HG03342 (cell line): Measurements from ENCODE around the gene FGR.

Experiments
- ATAC-seq: cut with Tn5 transposase; IDR thresholded peaks from one replicate; pipeline ENCODE4 v1.9.1; 2021; ENCODE audit warnings: mild to moderate bottlenecking, moderate library complexity; ENCODE audit not compliant: unreplicated experiment

FGR gene

DNA sequence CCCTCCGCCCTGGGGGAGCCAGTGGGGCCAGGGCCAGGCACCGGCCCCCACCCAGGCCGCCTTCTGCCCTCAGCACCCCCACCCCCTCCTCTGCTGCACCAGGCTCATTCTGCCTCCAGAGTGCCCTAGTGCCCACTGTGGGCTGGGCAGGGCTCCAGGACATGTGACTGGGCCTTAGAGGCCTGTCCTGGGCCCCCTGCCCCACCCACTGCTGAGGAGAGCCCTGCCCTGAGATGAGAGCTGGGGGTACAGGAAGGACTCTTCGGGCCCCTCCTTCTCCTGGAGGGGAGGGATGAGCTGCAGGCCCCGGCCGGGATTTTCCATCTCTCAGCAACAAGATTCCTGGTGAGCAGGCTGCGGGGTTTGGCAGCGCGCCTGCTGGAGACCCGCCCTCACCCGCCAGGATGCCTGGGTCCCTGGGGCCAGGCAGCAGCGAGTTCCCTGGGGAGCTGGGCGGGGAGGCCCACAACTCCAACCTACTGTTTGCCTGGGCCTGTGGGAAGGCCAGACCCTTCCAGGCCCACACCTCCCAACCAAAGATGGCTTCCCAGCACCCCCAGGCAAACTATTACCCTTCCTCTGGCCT lies 45.1 kb downstream of the FGR start:
- ATAC-seq, result no peak

DNA sequence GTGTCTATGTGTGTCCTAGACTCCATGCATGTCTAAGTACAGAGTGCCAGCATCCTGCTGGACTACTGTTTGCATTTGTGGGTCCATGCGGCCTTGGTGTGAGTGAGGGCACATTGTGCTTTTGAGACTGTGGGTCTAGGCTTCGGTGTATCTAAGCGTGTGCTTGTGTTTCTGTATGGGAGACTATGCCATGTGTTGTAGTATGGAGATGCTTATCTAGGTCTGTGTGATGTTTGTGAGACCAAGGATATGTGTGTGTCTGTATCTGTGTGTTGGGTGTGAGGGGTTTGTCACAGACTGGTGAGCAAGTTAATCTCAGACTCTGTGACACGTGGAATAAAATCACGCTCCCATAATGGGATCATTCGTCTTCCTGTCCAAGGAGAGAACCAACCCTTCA lies 45.5 kb downstream of the FGR start:
- ATAC-seq, result no peak

DNA sequence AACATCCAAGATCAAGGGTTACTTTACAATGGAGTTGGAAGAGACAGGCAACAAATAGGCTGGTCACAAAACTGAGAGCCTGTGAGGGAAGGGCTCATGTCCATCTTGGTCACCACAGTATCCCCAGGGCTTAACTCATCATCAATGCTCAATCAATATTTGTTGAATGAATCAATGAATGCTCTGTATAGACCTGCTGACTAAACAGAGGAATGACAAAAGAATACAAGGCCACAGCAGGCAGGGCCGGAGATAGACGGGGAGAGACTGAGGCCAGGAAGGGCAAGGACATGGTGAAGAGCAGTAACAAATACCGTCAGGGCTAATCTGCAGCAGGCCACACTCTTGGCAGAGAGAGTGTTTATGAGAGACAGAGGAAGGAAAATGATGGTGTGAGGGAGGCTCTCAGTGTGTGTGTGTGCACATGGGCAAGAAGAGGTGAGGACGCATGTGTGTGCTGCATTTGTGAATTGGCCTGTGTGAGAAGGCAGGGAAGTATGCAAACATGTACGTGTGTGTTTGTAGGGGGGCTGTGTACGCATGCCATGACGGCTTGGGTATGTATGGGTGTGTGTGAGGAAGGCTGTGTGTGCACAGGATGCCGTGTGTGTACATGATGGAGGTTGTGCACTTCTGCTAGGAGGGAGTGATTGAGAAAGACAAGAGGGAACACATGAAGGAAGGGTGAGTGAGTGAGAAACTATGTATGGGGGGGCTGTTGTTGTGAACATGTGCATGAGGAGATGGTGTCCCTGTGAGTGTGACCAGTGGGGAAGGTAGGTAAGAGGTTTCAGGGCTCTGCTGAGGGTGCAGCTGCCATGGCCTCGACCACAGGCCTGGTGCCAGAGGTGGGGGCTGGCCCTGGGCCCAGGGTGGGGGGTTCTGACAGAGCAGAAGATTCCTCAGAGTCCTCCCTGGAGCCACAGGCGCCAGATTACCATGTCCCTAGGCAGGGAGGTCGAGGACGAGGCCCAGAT lies 46.4 kb downstream of the FGR start:
- ATAC-seq, result no peak

DNA sequence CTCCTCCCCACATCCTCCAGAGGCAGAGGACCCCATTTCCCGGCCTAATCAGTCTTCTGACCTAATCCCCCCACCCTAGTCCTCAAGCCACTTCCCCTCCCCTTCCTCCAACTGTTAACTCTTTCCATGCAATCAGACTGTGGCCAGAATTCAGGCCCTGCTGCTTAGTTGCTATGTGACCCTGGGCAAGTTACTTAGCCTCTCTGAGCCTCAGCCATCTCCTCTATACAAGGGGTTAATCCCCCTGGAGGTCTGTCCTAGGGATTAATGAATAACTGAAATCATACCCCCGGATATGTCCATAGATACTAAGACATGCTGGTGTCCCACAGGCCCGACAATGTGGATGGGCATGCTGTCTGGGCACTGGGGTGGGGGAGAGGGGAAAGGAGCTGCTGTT lies 49.3 kb downstream of the FGR start:
- ATAC-seq, result no peak

- ATAC-seq, result no peak
Observed at GRCh38 chr1:27584453-27584852, 50.5 kb downstream of the FGR start.

DNA sequence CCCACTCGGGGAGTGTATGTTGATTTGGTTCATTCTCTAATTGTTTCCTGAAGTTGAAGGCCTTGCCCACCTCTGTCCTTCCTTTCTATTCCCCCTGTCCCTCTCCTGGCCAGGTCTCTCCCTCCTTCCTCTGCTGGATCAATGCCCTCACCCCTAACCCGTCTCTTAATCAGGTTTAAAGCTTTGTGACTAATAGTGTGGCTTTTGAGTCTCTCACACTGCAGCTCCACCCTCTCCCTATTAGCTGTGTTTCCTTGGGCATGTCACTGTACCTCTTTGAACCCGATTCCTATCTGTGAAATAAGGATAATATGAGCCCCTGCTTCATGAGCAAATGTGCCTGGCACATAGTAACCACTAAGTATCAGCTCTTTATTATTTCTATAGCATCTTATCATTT lies 51.5 kb downstream of the FGR start:
- ATAC-seq, result no peak

- ATAC-seq, result no peak
Observed at GRCh38 chr1:27581823-27582243, 53.2 kb downstream of the FGR start.

DNA sequence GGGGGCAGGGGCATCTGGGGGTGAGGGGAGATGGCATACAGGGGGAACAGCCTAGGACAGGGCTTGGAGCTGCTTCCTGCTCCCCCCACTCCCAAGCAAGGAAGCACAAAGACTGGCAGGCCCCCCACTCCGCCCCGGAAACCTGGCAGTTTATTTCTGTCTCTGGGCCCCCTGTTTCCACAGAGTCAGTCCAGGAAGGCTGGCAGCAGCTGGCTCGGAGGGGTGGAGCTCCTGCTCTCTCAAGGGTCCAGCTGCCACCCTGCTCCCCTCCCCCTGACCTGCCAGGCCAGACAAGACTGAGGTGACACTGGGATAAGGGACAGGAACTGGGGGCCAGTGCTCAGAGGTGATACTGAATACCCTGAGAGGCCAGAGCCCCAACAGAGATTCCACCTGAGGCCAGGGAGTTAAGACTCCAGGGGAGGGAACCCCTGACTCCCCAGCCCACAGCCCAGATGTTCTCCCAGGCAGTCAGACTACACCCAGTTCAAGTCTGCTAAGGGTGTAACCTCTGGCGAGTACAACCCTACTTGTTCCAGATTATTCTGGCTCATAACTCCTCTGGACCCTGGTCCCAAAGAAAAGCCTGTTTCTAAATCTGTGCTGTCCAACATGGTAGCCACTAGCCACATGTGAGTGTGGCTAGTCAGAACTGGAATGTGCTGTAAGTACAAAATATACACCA lies 57.3 kb downstream of the FGR start:
- no peak for ATAC-seq

DNA sequence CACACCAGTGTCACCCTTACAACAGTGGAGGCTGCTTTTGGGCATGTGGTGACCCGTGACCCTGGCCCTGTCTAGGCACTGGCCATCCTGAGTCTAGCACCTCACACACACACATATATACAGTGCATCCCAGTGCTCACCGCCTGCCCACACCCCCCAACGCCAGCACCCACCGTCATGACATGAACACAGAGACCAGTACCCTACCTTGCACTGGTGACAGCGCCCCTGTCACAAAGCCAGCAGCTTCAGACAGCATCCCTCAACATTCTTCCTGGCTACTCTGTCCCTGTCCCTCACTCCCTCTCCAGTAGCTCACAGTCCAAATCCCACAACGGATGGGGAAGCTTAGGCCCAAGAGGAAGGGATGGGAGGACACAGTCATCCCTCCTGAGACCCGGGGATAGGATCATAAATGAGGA lies 58.2 kb downstream of the FGR start:
- ATAC-seq, result no peak

DNA sequence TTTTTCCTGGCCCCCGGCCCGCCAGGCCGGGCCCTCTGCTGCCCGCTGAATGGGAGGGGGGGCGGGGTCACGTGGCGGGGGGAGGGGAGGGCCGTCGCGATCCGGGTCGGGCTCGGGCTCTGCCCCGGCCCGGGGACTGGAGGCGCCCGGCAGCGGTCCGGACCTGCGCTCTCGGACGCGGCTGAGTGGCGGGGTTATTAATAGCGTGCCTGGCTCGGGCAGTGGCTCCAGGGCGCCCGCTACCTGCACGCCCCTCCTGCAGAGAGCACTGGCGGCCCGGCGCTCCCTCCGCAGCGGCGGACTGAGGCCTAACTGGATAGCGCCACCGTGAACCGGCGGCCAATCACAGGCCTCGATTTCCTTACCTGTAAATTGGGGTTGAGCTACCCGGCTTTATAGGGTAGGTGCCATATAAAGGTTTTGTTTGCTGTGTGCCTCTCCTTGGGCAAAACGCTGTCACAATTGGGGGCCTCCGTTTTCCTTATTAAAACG lies 59.1 kb downstream of the FGR start:
- no peak for ATAC-seq

DNA sequence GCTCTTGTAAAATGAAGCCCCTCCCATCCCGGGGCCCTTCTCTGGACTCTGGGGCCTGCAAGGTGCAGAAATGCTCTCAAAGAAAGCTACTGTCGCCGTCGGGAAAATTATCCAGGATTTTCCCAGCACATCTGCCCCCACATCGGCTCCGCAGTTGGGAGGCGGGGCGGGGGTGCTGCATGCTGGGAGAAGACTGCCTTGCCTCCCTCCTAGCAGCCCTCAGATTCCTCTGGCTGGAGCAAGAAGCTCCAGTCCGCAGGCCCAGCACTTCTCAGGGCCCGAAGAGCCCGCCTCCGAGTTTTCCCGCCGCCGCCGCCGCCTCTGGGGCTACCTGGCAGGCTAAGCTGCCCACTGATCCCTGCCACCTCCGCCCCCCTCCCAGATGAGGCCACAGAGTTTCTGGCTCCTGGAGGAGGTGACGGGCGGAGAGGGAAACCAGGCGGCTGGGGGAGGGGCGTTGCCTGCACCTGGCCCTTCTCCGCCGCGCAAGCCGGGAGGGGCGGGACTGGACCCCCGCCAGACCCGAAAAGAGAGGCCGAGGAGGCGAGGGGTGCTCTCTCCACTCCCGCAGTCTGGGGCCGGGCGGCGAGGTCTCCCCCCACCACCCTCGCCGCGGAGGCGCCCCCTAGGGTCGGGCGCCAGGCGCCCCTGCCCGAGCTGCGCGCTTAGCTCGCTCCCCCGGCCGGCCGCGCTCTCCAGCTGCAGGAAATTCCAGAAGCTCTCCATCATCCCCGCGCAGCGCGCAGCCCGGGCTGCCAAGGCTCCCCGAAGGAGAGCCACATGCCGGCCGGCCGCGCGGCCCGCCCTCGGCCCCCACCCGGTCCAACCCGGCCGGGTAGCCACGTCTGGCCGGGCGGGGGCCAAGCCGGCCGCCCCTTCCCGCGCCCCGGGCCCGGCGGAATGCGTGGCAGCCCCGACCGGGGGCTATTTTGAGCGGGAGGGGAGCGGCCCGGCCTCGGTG lies 59.8 kb downstream of the FGR start:
- ATAC-seq, result no peak

DNA sequence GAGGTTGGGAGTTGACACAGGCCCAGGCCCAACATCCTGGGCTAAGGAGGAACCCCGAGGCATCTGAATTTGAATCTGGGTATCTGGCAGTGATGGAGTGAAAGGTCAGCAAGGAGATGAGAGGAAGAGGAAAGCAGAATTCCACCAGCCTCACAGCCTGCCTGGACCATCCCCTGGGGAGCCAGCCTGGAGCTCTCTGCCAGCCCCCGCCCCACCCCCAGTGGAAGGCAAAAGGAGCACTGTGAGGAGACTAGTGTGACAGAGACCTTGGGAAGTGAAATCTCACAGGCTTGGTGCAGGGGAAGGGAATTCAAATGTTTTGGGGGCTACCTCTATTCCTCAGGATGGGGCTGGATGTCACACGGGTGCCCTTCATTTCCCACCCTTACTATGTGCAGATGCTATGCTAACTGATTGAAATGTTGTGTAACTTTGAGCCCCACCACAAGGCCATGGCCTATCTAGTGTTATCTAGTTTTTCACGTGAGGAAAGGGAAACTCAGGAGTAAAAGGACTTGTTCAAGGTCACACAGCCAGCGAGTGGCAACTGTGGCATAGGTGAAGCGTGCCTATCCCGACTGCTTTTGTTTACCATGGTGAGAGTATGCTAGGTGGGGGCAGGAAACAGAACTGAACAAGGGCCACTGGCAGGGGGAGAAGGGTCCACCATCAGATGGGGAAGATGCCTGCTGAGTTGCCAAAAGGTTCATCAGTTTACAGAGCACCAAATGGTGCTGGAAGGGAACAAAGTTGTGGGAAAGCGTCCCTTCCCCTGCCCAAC lies 60.8 kb downstream of the FGR start:
- no peak for ATAC-seq

- ATAC-seq, result no peak
Observed at GRCh38 chr1:27572679-27573426, 62.1 kb downstream of the FGR start.

DNA sequence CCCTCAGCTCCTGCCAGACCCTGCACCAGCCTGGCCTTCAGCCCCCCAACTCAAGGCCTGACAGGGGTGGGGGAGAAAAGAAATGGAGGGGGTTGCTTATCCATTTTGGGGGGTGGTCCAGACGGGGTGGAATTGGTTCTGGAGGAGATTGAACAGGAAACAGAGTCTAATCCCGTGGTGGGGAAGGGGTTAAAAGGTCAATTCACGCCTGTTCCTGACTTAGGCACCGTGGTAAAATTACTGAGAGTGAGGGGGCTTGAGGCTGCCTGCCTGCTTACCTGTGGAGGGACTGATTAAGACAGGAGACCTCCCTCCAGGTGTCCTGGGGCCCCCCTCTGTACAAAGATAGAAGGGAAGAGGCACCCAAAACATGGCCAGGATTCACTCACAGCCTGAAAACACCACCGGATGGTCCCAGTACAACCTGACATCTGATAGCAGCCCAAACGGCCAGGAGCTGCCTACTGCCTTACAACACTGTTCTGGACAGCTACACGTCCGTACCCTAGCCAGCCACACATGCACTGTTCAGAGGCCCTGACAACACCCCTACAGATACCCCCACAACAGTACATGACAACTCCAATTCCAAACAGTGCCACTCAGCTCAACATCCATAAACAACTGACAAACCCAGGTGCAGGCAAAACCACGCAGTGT lies 62.8 kb downstream of the FGR start:
- ATAC-seq, result no peak

GRCh38 chr1:27571439-27572018 lies 63.5 kb downstream of the FGR start:
- ATAC-seq, result no peak

DNA sequence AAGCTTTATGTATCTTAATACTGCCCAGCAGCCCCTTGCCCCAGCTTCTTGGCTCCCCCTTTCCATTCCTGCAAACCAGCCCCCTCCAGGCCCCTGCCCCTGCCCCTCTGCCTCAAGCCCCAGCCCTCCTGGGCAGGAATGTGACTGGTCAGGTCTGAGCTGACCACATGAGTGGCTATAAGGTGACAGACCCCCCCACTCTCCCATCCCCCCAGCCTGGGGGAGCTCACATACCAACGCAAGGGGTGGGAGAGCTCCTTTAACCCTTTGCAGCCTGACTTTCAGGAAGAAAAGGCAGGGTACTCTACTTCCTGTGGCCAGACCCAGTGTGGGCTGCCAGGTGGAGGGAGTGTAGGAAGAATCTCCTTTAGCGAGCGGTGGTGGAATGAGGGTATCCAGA lies 64.2 kb downstream of the FGR start:
- ATAC-seq, result no peak

GRCh38 chr1:27570356-27570755 lies 64.6 kb downstream of the FGR start:
- ATAC-seq, result no peak
